Activated T-helper 9 cell treated with anti-CD3 and anti-CD28 coated beads, Interleukin-2, amount 50 U/mL, for 16 hours (primary cell): Measurements from ENCODE around the gene VRK1.

Source experiments
- DNase-seq: peaks from one replicate; pipeline ENCODE4 v3.0.0-alpha.2; 2020; ENCODE audit warnings: low read depth

VRK1 gene

DNA sequence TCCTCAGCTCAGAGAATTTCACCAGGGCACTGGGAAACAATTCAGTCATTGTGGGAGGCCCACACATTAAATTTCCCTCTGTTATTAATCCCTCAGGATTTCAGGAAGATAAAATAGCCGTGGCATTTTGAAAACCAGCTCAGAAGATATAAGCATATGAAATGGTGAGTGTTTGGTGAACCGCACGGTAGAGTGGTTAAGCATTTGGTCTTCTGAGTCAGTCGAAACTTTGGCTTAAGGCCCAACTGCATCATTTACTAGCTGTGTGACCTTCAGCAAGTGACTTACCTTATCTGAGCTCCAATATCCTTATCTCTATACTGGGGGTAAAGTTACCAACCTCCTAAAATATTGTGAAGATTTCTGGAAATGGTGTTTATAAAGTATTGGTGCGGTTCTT, 5.2 kb upstream of the VRK1 start:
- DNase-seq: no peak

DNA sequence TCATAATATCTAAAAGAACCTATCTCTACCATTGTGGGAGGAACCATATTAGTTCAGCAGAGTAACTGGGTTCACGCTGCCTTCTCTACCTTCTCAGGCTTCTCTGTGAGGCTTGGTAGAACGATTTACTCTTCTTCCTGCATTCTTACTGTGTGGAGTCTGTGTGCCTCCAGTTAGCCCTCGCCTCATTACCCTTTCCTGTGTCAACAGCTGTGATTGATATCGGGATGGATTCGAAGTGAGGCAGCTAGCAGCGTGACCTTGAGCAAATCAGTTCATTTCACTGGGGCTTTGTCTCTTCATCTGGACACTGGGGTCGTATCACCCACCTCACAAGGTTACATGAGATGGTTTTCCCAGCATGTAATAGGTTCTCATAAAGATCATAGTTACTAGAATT, 4.6 kb upstream of the VRK1 start:
- no peak for DNase-seq

GRCh38 chr14:96793547-96793946, 3.6 kb upstream of the VRK1 start:
- no peak for DNase-seq

DNA sequence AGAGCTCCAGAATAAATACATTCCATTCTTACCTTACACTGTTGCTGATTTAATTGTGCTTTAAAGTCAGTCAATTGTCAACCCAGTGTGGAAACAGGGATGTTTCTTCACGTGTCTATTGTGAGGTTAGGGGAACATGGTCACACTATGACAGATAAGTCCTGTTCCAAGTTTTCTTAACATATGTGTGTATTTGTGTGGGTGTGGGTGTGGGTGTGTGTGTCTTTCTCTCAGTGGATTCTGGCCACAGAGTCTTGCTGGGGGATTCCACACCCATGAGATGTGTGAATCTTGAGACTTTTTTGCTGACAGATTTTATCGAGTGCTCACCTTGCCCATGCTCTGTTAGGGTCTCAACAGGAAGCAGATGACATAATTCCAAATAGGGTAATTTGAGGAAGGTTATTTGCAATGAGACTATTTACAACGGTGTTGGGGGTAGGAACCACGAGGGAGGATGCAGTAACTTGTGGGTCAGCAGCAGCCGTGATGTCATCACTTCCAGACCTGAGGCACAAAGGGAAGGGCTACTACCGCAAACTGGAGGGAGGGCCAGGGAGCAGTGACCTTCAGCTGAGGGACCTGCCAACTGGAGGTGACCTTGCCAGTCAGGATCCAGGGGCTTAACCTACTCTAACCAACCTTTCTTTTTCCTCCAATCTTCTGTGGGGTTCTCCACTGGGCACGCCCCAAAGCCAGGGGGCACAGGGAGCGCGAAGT, 1.9 kb upstream of the VRK1 start:
- DNase-seq: no peak

GRCh38 chr14:96797582-96798349, 584 bp downstream of the VRK1 start:
- DNase-seq: peak; percentile 9

DNA sequence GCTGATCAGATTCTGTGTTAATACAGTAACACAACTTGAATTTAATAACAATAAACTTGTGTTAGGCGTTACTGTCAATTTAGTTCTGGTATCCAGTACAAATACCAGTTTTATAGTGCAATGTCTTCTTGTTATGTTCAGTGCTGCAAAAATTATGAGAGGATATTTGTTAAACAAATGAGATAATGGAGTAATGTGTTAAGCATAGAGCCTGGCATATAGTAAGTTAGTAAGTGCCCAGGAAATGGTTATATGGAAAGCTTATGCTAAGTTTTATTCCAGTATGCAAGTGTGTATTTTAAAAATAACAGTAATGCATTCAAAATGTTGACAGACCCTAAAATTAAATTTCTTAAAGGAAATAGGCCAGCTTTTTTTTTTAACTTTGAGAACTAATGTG, 1.8 kb downstream of the VRK1 start:
- no peak for DNase-seq

- no peak for DNase-seq
These were observed 2.4 kb downstream of the VRK1 start for GRCh38 chr14:96799489-96800054.

GRCh38 chr14:96801931-96802330, 4.7 kb downstream of the VRK1 start:
- DNase-seq: no peak

DNA sequence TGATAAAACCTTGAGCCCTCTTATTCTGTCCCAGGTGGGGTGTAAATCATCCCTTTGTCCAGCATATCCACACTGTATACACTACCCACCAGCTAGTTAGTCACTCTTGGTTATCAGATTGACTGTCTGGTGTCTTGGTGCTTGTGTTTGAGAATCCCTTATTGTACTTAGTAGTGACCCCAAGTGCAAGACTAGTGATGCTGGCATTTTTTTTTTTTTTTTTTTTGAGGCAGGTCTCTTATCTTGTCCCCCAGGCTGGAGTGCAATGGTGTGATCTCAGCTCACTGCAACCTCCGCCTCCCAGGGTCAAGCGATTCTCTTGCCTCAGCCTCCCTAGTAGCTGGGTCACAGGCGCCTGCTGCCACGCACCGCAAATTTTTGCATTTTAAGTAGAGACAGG, 5.8 kb downstream of the VRK1 start:
- no peak for DNase-seq

GRCh38 chr14:96803958-96804357, 6.8 kb downstream of the VRK1 start:
- DNase-seq: no peak

DNA sequence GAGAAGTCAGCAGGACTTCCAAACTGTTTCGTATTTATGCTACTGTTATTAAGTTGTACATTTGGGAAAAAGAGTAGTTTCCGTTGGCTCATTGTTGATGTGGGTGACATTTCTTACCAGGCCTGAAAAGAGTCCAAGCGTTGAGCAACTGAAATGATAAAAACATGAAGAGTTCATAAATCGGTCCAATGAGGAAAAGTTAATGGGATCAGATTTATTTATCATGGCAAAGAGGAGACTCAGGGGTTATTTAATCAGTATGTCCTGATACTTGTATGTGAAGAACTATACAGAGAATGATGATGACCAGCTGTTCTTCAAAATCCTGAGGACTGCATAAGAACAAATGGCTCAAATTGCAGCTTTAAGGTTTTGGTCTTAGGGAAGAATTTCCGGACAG, 7.7 kb downstream of the VRK1 start:
- DNase-seq: no peak

DNA sequence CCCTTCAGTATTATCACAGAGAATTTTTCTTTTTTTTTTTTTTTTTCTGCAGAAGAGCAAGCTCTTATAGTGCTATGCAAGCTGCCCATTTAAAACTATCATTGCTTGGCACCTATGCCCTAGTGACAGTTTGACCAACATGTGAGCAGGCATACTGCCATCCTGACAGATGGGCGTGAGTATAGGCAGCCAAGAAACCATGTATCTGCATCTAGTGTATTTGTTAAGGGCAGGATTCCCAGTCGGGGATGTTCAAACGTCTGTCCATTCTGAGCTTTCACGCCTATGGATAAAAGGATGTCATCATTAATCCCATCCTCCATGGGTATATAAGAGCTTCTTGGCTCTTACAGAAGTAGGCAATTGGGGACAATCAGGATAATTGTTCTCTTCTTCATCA, 8.8 kb downstream of the VRK1 start:
- DNase-seq: no peak

DNA sequence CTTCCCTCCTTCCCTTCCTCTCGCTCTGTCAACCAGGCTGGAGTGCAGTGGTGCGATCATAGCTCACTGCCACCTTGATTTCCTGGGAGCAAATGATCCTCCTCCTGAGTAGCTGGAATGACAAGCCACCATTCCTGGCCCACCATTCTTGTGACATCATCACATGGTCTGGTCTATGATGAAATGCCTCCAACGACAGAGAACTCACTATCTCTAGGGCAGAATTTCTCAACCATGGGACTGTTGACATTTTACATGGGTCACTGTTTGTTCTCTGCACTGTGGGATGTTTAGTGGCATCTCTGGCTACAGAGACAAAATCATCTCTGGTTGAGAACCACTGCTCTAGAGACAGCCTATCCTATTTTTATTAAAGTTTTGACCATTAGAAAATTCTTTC, 9.7 kb downstream of the VRK1 start:
- no peak for DNase-seq

GRCh38 chr14:96808619-96809406, 11.6 kb downstream of the VRK1 start:
- DNase-seq: no peak

GRCh38 chr14:96811265-96811664, 14.1 kb downstream of the VRK1 start:
- DNase-seq: no peak

DNA sequence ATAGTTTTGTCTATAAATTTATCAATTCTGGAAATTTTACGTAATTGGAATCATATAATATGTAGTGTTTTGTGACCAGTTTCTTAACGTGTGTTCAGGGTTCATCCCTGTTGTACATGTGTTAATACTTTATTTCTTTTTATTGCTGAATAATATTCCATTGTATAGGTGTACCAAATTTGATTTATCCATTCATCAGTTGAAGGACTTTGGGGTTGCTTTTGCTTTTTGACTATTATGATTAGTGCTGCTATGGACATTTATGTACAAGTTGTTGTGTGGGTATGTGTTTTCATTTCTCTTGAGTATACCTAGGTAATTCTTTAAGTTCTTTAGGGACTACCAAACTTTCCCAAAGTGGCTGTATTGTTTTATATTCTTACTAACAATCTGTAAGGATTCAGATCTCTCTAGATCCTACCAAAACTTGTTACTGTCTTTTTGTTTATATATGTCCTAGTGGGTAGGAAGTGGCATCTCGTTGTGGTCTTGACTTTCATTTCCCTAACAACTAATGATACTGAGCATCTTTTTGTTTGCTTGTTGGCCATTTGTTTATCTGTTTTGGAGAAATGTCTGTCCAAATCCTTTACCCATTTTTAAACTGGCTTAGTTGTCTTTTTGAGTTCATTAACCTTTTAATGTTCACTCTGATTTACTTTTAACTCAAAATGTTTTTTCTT, 14.9 kb downstream of the VRK1 start:
- DNase-seq: no peak

DNA sequence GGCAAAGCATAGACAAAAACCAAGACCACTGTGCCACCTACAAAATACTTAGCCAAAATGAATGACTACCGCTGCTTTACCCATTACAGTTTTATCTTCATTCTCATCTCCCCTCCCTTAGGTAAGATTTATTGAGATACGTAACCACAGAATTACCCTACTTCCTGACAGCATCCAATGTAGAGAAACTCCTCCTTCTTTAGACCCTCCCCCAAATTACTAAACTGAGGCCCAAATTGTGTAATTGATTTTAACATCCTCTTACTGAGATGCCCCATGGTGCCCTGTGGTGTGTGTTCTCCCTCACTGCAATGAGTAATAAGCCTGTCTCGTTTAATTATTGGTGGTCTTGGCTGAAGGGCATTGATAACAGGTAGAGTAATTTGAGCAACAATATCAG, 19.1 kb downstream of the VRK1 start:
- no peak for DNase-seq

DNA sequence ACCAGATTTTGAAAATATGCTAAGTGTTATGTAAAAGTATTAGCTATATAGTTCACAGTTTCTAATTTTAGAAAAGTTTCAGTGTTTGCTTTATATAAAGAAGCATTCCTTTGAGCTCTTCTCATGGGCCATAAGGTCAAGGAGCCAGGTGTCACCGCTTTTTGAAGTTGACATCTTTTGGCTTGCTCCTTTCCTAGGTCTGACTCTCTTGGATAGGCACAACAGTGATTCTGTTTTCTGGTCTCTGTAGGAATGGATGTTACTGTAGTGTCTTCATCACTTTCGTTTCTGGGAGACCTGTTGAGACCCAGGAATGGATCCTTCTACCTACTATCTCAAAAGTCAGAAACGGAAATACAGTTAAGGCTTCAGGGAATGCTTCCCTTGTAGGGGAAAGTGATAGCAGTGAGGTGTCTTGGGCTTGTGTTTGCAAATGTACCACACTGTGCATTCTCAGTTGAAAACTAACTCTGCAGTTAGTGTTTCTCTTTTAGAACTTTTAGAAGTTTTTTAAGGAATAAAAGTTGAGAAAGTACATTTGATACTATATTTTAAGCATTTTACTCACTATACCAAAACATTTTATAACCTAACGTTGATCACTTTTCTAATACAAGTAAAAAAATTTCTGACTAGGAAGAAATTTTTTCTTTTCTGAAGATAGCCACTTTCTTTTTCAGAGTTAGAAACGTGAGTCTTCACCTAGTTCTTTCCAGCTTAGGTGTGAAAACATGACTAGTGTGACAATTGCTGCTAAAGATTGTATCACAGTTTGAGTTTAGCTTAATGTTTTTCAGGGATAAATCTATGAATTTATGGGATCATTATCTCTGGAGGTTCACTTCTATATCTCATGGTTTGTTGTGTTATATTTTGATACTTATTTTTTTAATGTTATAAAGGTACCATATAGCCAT, 20.8 kb downstream of the VRK1 start:
- no peak for DNase-seq

DNA sequence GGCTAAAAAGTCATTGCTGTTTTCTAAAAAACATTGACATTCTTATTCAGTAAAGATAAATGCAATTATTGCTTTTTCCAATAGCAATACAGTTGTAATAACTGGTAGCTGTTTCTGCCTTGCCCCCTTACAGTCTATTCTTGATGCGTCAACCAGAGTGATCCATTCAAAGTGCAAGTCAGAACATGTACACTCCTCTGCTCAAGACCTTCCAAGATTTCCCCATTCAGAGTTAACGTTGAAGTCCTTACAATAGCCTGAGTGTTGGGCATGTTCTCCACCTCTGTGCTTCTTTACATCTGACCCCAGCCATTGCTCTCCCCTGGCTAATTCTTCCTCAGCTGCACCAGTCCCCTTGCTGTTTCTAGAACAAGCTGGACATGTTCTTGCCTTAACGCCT, 24.3 kb downstream of the VRK1 start:
- DNase-seq: no peak

DNA sequence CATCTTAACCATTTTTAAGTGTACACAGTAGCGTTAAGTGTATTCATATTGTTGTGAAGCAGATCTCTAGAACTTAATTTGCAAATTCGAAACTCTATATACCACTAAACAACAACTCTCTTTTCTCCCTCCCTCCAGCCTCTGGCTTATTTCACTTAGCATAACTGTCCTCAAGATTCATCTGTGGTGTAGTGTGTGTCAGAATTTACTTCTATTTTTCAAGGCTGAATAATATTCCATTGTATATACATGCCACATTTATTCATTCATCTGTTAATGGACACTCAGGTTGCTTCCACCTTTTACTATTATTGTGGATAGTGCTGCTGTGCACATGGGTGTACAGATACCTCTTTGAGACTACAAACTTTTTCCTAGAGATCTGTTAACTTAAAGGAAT, 26.5 kb downstream of the VRK1 start:
- DNase-seq: no peak

GRCh38 chr14:96824283-96824682, 27.1 kb downstream of the VRK1 start:
- no peak for DNase-seq
